Stomach (tissue), 4 donors: ENCODE data around the gene CFAP65.

Experiments used
- CTCF ChIP-seq, 7 experiments: fragments of 450-650 bp in 4 of 7; fragments of 200-600 bp in 3 of 7; sonication (generic) in 3 of 7; IDR thresholded peaks; one replicate each; pipeline ENCODE4 v1.5.1; 2016 to 2019; ENCODE audit warnings: antibody characterized with exemption in 7 of 7, control low read depth in 2 of 7, mild to moderate bottlenecking in 1 of 7
- EP300 ChIP-seq: sonication (generic); formaldehyde crosslinking; IDR thresholded peaks from one replicate; pipeline ENCODE4 v1.6.1; 2017; ENCODE audit warnings: antibody characterized with exemption
- POLR2A ChIP-seq, 4 donors: fragments of 450-650 bp; IDR thresholded peaks; one replicate each; pipeline ENCODE4 v1.6.1; 2016; ENCODE audit warnings: antibody characterized with exemption in 4 of 4, control low read depth in 2 of 4, mild to moderate bottlenecking in 1 of 4, moderate library complexity in 1 of 4
- POLR2AphosphoS5 ChIP-seq, 3 donors: sonication (generic); formaldehyde crosslinking; IDR thresholded peaks; one replicate each; pipeline ENCODE4 v1.6.1; 2016; ENCODE audit warnings: antibody characterized with exemption in 3 of 3

- TF ChIP-seq POLR2AphosphoS5 (IDR thresholded peaks at IDR 0.05) (no peak), CTCF (IDR thresholded peaks at IDR 0.05) (no peak), EP300 (no peak), POLR2A (IDR thresholded peaks at IDR 0.05) (no peak)
Observed at GRCh38 chr2:219032051-219032745, 9.1 kb downstream of the CFAP65 start.
